ENCODE data around the gene GUCA1A.

GUCA1A gene

DNA sequence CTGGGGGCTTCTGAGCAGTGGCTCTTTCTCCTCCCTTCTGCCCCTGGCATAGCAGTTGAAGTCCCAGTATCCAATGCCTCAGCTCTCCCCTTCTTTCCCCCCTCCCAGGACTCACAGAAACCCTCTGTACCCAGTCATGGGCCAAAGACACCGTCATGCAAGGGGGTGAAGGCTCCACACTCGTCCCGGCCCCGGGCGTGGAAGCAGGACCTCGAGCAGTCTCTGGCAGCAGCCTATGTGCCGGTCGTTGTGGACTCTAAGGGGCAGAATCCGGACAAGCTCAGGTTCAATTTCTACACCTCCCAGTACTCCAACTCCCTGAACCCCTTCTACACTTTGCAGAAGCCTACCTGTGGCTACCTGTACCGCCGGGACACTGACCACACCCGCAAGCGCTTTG lies 10.4 kb upstream of the GUCA1A start:
- no peak for ATAC-seq

GRCh38 chr6:42163981-42164380 lies 9.2 kb upstream of the GUCA1A start:
- no peak for TF ChIP-seq CREB5 (CRISPR knock-in tag; IDR thresholded peaks at IDR 0.05; ENCODE audit: low read depth)
- peak; percentile 23; the same call in 2 of the 3 replicates for ATAC-seq

More for the DNA sequence above, 10.4 kb upstream of the GUCA1A start:
- TF ChIP-seq ZFP30 (CRISPR knock-in tag; IDR thresholded peaks at IDR 0.05): no peak
- TF ChIP-seq, protein P1, sequence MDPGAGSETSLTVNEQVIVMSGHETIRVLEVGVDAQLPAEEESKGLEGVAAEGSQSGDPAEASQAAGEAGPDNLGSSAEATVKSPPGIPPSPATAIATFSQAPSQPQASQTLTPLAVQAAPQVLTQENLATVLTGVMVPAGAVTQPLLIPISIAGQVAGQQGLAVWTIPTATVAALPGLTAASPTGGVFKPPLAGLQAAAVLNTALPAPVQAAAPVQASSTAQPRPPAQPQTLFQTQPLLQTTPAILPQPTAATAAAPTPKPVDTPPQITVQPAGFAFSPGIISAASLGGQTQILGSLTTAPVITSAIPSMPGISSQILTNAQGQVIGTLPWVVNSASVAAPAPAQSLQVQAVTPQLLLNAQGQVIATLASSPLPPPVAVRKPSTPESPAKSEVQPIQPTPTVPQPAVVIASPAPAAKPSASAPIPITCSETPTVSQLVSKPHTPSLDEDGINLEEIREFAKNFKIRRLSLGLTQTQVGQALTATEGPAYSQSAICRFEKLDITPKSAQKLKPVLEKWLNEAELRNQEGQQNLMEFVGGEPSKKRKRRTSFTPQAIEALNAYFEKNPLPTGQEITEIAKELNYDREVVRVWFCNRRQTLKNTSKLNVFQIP (CRISPR knock-in tag; IDR thresholded peaks at IDR 0.05; ENCODE audit: borderline replicate concordance, low read depth): no peak
- TF ChIP-seq ISL1 (CRISPR knock-in tag; IDR thresholded peaks at IDR 0.05): no peak
- no peak for TF ChIP-seq ZFP3 (CRISPR knock-in tag; IDR thresholded peaks at IDR 0.05)
- TF ChIP-seq RARB (CRISPR knock-in tag; IDR thresholded peaks at IDR 0.05): no peak
- TF ChIP-seq ZNF565 (CRISPR knock-in tag; conservative IDR thresholded peaks at IDR 0.05; ENCODE audit: low read depth): no peak
- TF ChIP-seq GLIS3 (CRISPR knock-in tag; IDR thresholded peaks at IDR 0.05): no peak
- no peak for TF ChIP-seq ARNTL (CRISPR knock-in tag; IDR thresholded peaks at IDR 0.05; ENCODE audit: borderline replicate concordance, low read depth)
- TF ChIP-seq ZC3H10 (CRISPR knock-in tag; IDR thresholded peaks at IDR 0.05): no peak
- TF ChIP-seq SNAI2 (CRISPR knock-in tag; IDR thresholded peaks at IDR 0.05): no peak
- TF ChIP-seq, protein P2, sequence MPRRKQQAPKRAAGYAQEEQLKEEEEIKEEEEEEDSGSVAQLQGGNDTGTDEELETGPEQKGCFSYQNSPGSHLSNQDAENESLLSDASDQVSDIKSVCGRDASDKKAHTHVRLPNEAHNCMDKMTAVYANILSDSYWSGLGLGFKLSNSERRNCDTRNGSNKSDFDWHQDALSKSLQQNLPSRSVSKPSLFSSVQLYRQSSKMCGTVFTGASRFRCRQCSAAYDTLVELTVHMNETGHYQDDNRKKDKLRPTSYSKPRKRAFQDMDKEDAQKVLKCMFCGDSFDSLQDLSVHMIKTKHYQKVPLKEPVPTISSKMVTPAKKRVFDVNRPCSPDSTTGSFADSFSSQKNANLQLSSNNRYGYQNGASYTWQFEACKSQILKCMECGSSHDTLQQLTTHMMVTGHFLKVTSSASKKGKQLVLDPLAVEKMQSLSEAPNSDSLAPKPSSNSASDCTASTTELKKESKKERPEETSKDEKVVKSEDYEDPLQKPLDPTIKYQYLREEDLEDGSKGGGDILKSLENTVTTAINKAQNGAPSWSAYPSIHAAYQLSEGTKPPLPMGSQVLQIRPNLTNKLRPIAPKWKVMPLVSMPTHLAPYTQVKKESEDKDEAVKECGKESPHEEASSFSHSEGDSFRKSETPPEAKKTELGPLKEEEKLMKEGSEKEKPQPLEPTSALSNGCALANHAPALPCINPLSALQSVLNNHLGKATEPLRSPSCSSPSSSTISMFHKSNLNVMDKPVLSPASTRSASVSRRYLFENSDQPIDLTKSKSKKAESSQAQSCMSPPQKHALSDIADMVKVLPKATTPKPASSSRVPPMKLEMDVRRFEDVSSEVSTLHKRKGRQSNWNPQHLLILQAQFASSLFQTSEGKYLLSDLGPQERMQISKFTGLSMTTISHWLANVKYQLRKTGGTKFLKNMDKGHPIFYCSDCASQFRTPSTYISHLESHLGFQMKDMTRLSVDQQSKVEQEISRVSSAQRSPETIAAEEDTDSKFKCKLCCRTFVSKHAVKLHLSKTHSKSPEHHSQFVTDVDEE (CRISPR knock-in tag; IDR thresholded peaks at IDR 0.05): no peak
- TF ChIP-seq CSRNP3 (CRISPR knock-in tag; IDR thresholded peaks at IDR 0.05): no peak
- no peak for TF ChIP-seq ESRRG (CRISPR knock-in tag; IDR thresholded peaks at IDR 0.05)
- TF ChIP-seq CREB5 (CRISPR knock-in tag; IDR thresholded peaks at IDR 0.05; ENCODE audit: low read depth): no peak
- TF ChIP-seq TOX (CRISPR knock-in tag; IDR thresholded peaks at IDR 0.05; ENCODE audit: borderline replicate concordance): no peak
- no peak for TF ChIP-seq TCF4 (CRISPR knock-in tag; IDR thresholded peaks at IDR 0.05; ENCODE audit: borderline replicate concordance)

- peak; percentile 52 for ATAC-seq
- TF ChIP-seq ZNF8 (CRISPR knock-in tag; IDR thresholded peaks at IDR 0.05): no peak
- TF ChIP-seq ZC3H10 (CRISPR knock-in tag; IDR thresholded peaks at IDR 0.05): no peak
- TF ChIP-seq ZFP3 (CRISPR knock-in tag; IDR thresholded peaks at IDR 0.05): no peak
Measured at GRCh38 chr6:42165016-42165415, 8.1 kb upstream of the GUCA1A start.

- ATAC-seq: peak; percentile 87
- TF ChIP-seq ZNF8 (CRISPR knock-in tag; IDR thresholded peaks at IDR 0.05) (no peak), CSDC2 (CRISPR knock-in tag; IDR thresholded peaks at IDR 0.05) (no peak), TCF4 (CRISPR knock-in tag; IDR thresholded peaks at IDR 0.05; ENCODE audit: borderline replicate concordance) (no peak), ZFP3 (CRISPR knock-in tag; IDR thresholded peaks at IDR 0.05) (no peak), BACH2 (CRISPR knock-in tag; IDR thresholded peaks at IDR 0.05; ENCODE audit: borderline replicate concordance) (no peak), PPARA (CRISPR knock-in tag; IDR thresholded peaks at IDR 0.05; ENCODE audit: borderline replicate concordance) (no peak), ESRRG (CRISPR knock-in tag; IDR thresholded peaks at IDR 0.05) (no peak), OSR1 (CRISPR knock-in tag; IDR thresholded peaks at IDR 0.05) (no peak), CREB5 (CRISPR knock-in tag; IDR thresholded peaks at IDR 0.05; ENCODE audit: low read depth) (no peak), ARNTL (CRISPR knock-in tag; IDR thresholded peaks at IDR 0.05; ENCODE audit: borderline replicate concordance, low read depth) (no peak), CSRNP3 (CRISPR knock-in tag; IDR thresholded peaks at IDR 0.05) (no peak), ZNF565 (CRISPR knock-in tag; conservative IDR thresholded peaks at IDR 0.05; ENCODE audit: low read depth) (no peak)
- TF ChIP-seq, protein P1 (CRISPR knock-in tag; IDR thresholded peaks at IDR 0.05; ENCODE audit: borderline replicate concordance, low read depth): no peak
Measured at GRCh38 chr6:42166444-42167141, 6.6 kb upstream of the GUCA1A start.

All from SK-N-SH treated with all-trans-retinoic acid at 6 μM for 48 hours (cell line).